Ovary (tissue), 3 donors: ENCODE measurements around the gene NIM1K.

ENCODE experiments used
- CTCF ChIP-seq, 3 donors: fragments of 450-650 bp in 2 of 3; fragments of 200-600 bp in 1 of 3; IDR thresholded peaks; one replicate each; pipeline versions ENCODE4 v1.5.1 to v1.8.0; 2016 to 2022; ENCODE audit warnings: antibody characterized with exemption in 3 of 3, mild to moderate bottlenecking in 1 of 3
- EP300 ChIP-seq: sonication (generic); formaldehyde crosslinking; IDR thresholded peaks from one replicate; pipeline ENCODE4 v1.6.1; 2017; ENCODE audit warnings: antibody characterized with exemption
- POLR2A ChIP-seq: fragments of 450-650 bp; IDR thresholded peaks from one replicate; pipeline ENCODE4 v1.6.1; 2017; ENCODE audit warnings: antibody characterized with exemption, mild to moderate bottlenecking, moderate library complexity
- donor health status: DM: no; HTN: no; CAD: no.

- TF ChIP-seq CTCF (IDR thresholded peaks at IDR 0.05) (no peak), POLR2A (no peak), EP300 (no peak)
These were observed 41.3 kb upstream of the NIM1K start for GRCh38 chr5:43150748-43151147.
